ENCODE results near the gene LEF1. TPM values are rescaled to one million over a fixed set of nuclear protein-coding genes. Genes with fewer than 3 reads are reported as not detected.

LEF1 gene
- total RNA-seq, 2 experiments from 2014 or later: 111 to 122 TPM

- peaks cover 6% of the 10 kb centered on the region for H3K4me1 Mint-ChIP-seq (ENCODE audit: low read depth)
- H3K9me3 Mint-ChIP-seq: no peaks in the 10 kb centered on the region
- no peak for DNase-seq
- intact Hi-C loops (cut with micrococcal nuclease): no loop called here
- H3K27me3 Mint-ChIP-seq: no peaks in the 10 kb centered on the region
- H3K36me3 Mint-ChIP-seq: peaks cover 1% of the 10 kb centered on the region
- H3K27ac Mint-ChIP-seq: no peak overlapping the region
- POLR2A ChIA-PET: no interaction called here
- CTCF ChIA-PET: interaction anchor here (0.6 to 1.5 kb wide), 2 partner anchors 110 to 164 kb away, joined by 3 read pairs; no protein-coding TSS in a partner anchor
- H3K4me3 Mint-ChIP-seq: no peak overlapping the region
These were observed 25.3 kb upstream of the LEF1 start for GRCh38 chr4:108193886-108194672.

- ChIA-PET CTCF (interaction anchor here (1.0 kb wide), 1 partner anchor 11 kb away, joined by 3 read pairs; no protein-coding TSS in a partner anchor), POLR2A (no interaction called here)
- H3K27ac Mint-ChIP-seq: no peak overlapping the region
- no peak overlapping the region for H3K4me3 Mint-ChIP-seq
- H3K27me3 Mint-ChIP-seq: no peaks in the 10 kb centered on the region
- no peaks in the 10 kb centered on the region for H3K9me3 Mint-ChIP-seq
- peaks cover 1% of the 10 kb centered on the region for H3K36me3 Mint-ChIP-seq
- no peak for DNase-seq
- intact Hi-C loops (cut with micrococcal nuclease): no loop called here
- peaks cover 6% of the 10 kb centered on the region for H3K4me1 Mint-ChIP-seq (ENCODE audit: low read depth)
These were observed 24.2 kb upstream of the LEF1 start for GRCh38 chr4:108192935-108193334.

- Mint-ChIP-seq H3K27me3 (no peaks in the 10 kb centered on the region), H3K9me3 (no peaks in the 10 kb centered on the region), H3K36me3 (peaks cover 1% of the 10 kb centered on the region), H3K4me3 (no peak overlapping the region), H3K27ac (no peak overlapping the region), H3K4me1 (ENCODE audit: low read depth) (peaks cover 6% of the 10 kb centered on the region)
- intact Hi-C loops (cut with micrococcal nuclease): no loop called here
- CTCF ChIA-PET: interaction anchor here (1.0 kb wide), 1 partner anchor 10 kb away, joined by 3 read pairs; no protein-coding TSS in a partner anchor
- POLR2A ChIA-PET: interaction anchor here (0.6 kb wide), 1 partner anchor 275 kb away, joined by 3 read pairs; no protein-coding TSS in a partner anchor
- DNase-seq: no peak
These were observed 23.3 kb upstream of the LEF1 start for GRCh38 chr4:108192056-108192455.

- no peak overlapping the region for H3K27ac Mint-ChIP-seq
- H3K4me1 Mint-ChIP-seq (ENCODE audit: low read depth): peaks cover 6% of the 10 kb centered on the region
- no peaks in the 10 kb centered on the region for H3K9me3 Mint-ChIP-seq
- POLR2A ChIA-PET: no interaction called here
- no peak for DNase-seq
- CTCF ChIA-PET: no interaction called here
- intact Hi-C loops (cut with micrococcal nuclease): no loop called here
- peaks cover 1% of the 10 kb centered on the region for H3K36me3 Mint-ChIP-seq
- H3K4me3 Mint-ChIP-seq: no peak overlapping the region
- no peaks in the 10 kb centered on the region for H3K27me3 Mint-ChIP-seq
These were observed 22.7 kb upstream of the LEF1 start for GRCh38 chr4:108191269-108191914.

GRCh38 chr4:108188770-108189169 lies 20.0 kb upstream of the LEF1 start:
- no peak overlapping the region for H3K4me3 Mint-ChIP-seq
- CTCF ChIA-PET: no interaction called here

GRCh38 chr4:108185252-108185651 lies 16.5 kb upstream of the LEF1 start:
- intact Hi-C loops (cut with micrococcal nuclease): no loop called here
- DNase-seq: no peak
- ChIA-PET CTCF (interaction anchor here (1.8 kb wide), 1 partner anchor 166 kb away, joined by 5 read pairs; no protein-coding TSS in a partner anchor), POLR2A (interaction anchor here (1.4 kb wide), 1 partner anchor 54 kb away, joined by 3 read pairs; no protein-coding TSS in a partner anchor)
- Mint-ChIP-seq H3K4me3 (no peak overlapping the region), H3K27me3 (no peaks in the 10 kb centered on the region), H3K9me3 (no peaks in the 10 kb centered on the region), H3K36me3 (peaks cover 1% of the 10 kb centered on the region), H3K27ac (no peak overlapping the region), H3K4me1 (ENCODE audit: low read depth) (no peaks in the 10 kb centered on the region)

More at GRCh38 chr4:108188770-108189169, 20.0 kb upstream of the LEF1 start:
- POLR2A ChIA-PET: no interaction called here
- H3K27ac Mint-ChIP-seq: no peak overlapping the region
- peaks cover 4% of the 10 kb centered on the region for H3K4me1 Mint-ChIP-seq (ENCODE audit: low read depth)
- DNase-seq: no peak
- H3K27me3 Mint-ChIP-seq: no peaks in the 10 kb centered on the region
- intact Hi-C loops (cut with micrococcal nuclease): no loop called here
- no peaks in the 10 kb centered on the region for H3K9me3 Mint-ChIP-seq
- H3K36me3 Mint-ChIP-seq: peaks cover 1% of the 10 kb centered on the region

- CTCF ChIA-PET: interaction anchor here (1.8 kb wide), 1 partner anchor 165 kb away, joined by 5 read pairs; no protein-coding TSS in a partner anchor
- POLR2A ChIA-PET: interaction anchor here (1.4 kb wide), 1 partner anchor 54 kb away, joined by 3 read pairs; no protein-coding TSS in a partner anchor
- H3K36me3 Mint-ChIP-seq: no peaks in the 10 kb centered on the region
- DNase-seq: no peak
- H3K27me3 Mint-ChIP-seq: no peaks in the 10 kb centered on the region
- no peak overlapping the region for H3K4me3 Mint-ChIP-seq
- intact Hi-C loops (cut with micrococcal nuclease): no loop called here
- H3K9me3 Mint-ChIP-seq: no peaks in the 10 kb centered on the region
- no peak overlapping the region for H3K27ac Mint-ChIP-seq
- H3K4me1 Mint-ChIP-seq (ENCODE audit: low read depth): no peaks in the 10 kb centered on the region
These were observed 15.8 kb upstream of the LEF1 start for GRCh38 chr4:108184453-108185049.

GRCh38 chr4:108181704-108182103 lies 13.0 kb upstream of the LEF1 start:
- Mint-ChIP-seq H3K36me3 (peaks cover 3% of the 10 kb centered on the region), H3K4me3 (no peak overlapping the region), H3K9me3 (no peaks in the 10 kb centered on the region), H3K27me3 (no peaks in the 10 kb centered on the region), H3K4me1 (ENCODE audit: low read depth) (no peaks in the 10 kb centered on the region), H3K27ac (no peak overlapping the region)
- ChIA-PET POLR2A (no interaction called here), CTCF (interaction anchor here (0.7 to 2.8 kb wide), 13 partner anchors 9 to 190 kb away, joined by 3 to 20 read pairs (median 3); no protein-coding TSS in a partner anchor)
- no peak for DNase-seq
- intact Hi-C loops (cut with micrococcal nuclease): no loop called here

GRCh38 chr4:108180513-108180912 lies 11.8 kb upstream of the LEF1 start:
- DNase-seq: no peak
- H3K27me3 Mint-ChIP-seq: no peaks in the 10 kb centered on the region
- H3K27ac Mint-ChIP-seq: no peak overlapping the region
- no peak overlapping the region for H3K4me3 Mint-ChIP-seq
- H3K4me1 Mint-ChIP-seq (ENCODE audit: low read depth): peaks cover 4% of the 10 kb centered on the region
- intact Hi-C loops (cut with micrococcal nuclease): no loop called here
- peaks cover 10% of the 10 kb centered on the region for H3K36me3 Mint-ChIP-seq
- POLR2A ChIA-PET: no interaction called here
- CTCF ChIA-PET: interaction anchor here (1.7 to 2.8 kb wide), 3 partner anchors 44 to 162 kb away, joined by 4 to 20 read pairs (median 16); no protein-coding TSS in a partner anchor
- no peaks in the 10 kb centered on the region for H3K9me3 Mint-ChIP-seq

- CTCF ChIA-PET: no interaction called here
- H3K9me3 Mint-ChIP-seq: no peaks in the 10 kb centered on the region
These were observed 7.2 kb upstream of the LEF1 start for GRCh38 chr4:108175966-108176365.

GRCh38 chr4:108174856-108175255 lies 6.1 kb upstream of the LEF1 start:
- ChIA-PET POLR2A (no interaction called here), CTCF (interaction anchor here (0.6 kb wide), 1 partner anchor 298 kb away, joined by 3 read pairs; no protein-coding TSS in a partner anchor)
- no peak overlapping the region for H3K4me3 Mint-ChIP-seq

More at GRCh38 chr4:108175966-108176365, 7.2 kb upstream of the LEF1 start:
- intact Hi-C loops (cut with micrococcal nuclease): no loop called here
- no peak overlapping the region for H3K4me3 Mint-ChIP-seq
- H3K27me3 Mint-ChIP-seq: no peaks in the 10 kb centered on the region
- peaks cover 10% of the 10 kb centered on the region for H3K36me3 Mint-ChIP-seq
- no peak overlapping the region for H3K27ac Mint-ChIP-seq
- H3K4me1 Mint-ChIP-seq (ENCODE audit: low read depth): peaks cover 21% of the 10 kb centered on the region
- DNase-seq: no peak
- POLR2A ChIA-PET: no interaction called here

More at GRCh38 chr4:108174856-108175255, 6.1 kb upstream of the LEF1 start:
- Mint-ChIP-seq H3K27ac (no peak overlapping the region), H3K27me3 (peaks cover 4% of the 10 kb centered on the region), H3K36me3 (peaks cover 10% of the 10 kb centered on the region), H3K4me1 (ENCODE audit: low read depth) (peaks cover 31% of the 10 kb centered on the region), H3K9me3 (no peaks in the 10 kb centered on the region)
- intact Hi-C loops (cut with micrococcal nuclease): loop anchor here (5.0 kb wide), 1 partner anchor 292 kb away; no protein-coding TSS in a partner anchor
- no peak for DNase-seq
